HepG2 (cell line): Measurements from ENCODE around the gene C1QTNF5. TPM values are rescaled to one million over a fixed set of nuclear protein-coding genes. Genes with fewer than 3 reads are reported as not detected.
A peak's percentile ranks its signal among the peaks of the same experiment; 100 is the strongest.

ENCODE experiments used
- BORCS8-MEF2B ChIP-seq: sonication (generic); formaldehyde crosslinking; IDR thresholded peaks from 2 replicates; pipeline ENCODE4 v1.8.0; 2022; ENCODE audit warnings: mild to moderate bottlenecking, missing genetic modification reagents
- CREM ChIP-seq, 2 experiments: sonication (generic) in 1 of 2; formaldehyde crosslinking in 1 of 2; IDR thresholded peaks; 2 replicates each; pipeline versions ENCODE4 v1.4.0 to v1.6.1; 2016 to 2020; ENCODE audit warnings: antibody characterized with exemption in 1 of 2, mild to moderate bottlenecking in 1 of 2, missing genetic modification reagents in 1 of 2
- DRAP1 ChIP-seq: IDR thresholded peaks from 2 replicates; pipeline ENCODE4 v1.6.1; 2016; ENCODE audit warnings: missing genetic modification reagents, missing compliant biosample characterization
- HOXA3 ChIP-seq: sonication (generic); formaldehyde crosslinking; IDR thresholded peaks from 2 replicates; pipeline ENCODE4 v1.5.0; 2020; ENCODE audit warnings: missing genetic modification reagents
- MED1 ChIP-seq: sonication (generic); formaldehyde crosslinking; IDR thresholded peaks from 2 replicates; pipeline ENCODE4 v1.4.0; 2020; ENCODE audit warnings: missing genetic modification reagents
- MYC ChIP-seq: sonication (generic); formaldehyde crosslinking; IDR thresholded peaks from 2 replicates; pipeline ENCODE4 v1.9.0; 2021; ENCODE audit warnings: missing genetic modification reagents, borderline replicate concordance
- POLR2AphosphoS5 ChIP-seq: IDR thresholded peaks from 2 replicates; pipeline ENCODE4 v1.6.1; 2012; ENCODE audit warnings: low read depth, low read length
- ZBTB25 ChIP-seq: IDR thresholded peaks from 2 replicates; pipeline ENCODE4 v1.6.1; 2018; ENCODE audit warnings: missing genetic modification reagents
- ZMYM4 ChIP-seq: sonication (generic); formaldehyde crosslinking; IDR thresholded peaks from 2 replicates; pipeline ENCODE4 v1.8.1; 2023; ENCODE audit warnings: mild to moderate bottlenecking, missing genetic modification reagents
- ZNF484 ChIP-seq: sonication (generic); formaldehyde crosslinking; IDR thresholded peaks from 2 replicates; pipeline ENCODE4 v1.5.1; 2020; ENCODE audit warnings: mild to moderate bottlenecking, low read depth, missing genetic modification reagents, borderline replicate concordance
- ZNF512 ChIP-seq: sonication (generic); formaldehyde crosslinking; IDR thresholded peaks from 2 replicates; pipeline ENCODE4 v1.4.0; 2020; ENCODE audit warnings: mild to moderate bottlenecking, missing genetic modification reagents
- ZNF574 ChIP-seq: sonication (generic); formaldehyde crosslinking; IDR thresholded peaks from 2 replicates; pipeline ENCODE4 v1.4.0; 2020; ENCODE audit warnings: missing genetic modification reagents
- ZNF724P ChIP-seq: sonication (generic); formaldehyde crosslinking; IDR thresholded peaks from 2 replicates; pipeline ENCODE4 v1.8.0; 2022; ENCODE audit warnings: missing genetic modification reagents, borderline replicate concordance
- ZNF766 ChIP-seq: sonication (generic); formaldehyde crosslinking; IDR thresholded peaks from 2 replicates; pipeline ENCODE4 v1.5.0; 2020; ENCODE audit warnings: missing genetic modification reagents, borderline replicate concordance
- ZNF777 ChIP-seq: sonication (generic); formaldehyde crosslinking; IDR thresholded peaks from 2 replicates; pipeline ENCODE4 v1.4.0; 2020; ENCODE audit warnings: missing genetic modification reagents
- ZNF781 ChIP-seq: sonication (generic); formaldehyde crosslinking; IDR thresholded peaks from 2 replicates; pipeline ENCODE4 v1.5.1; 2020; ENCODE audit warnings: borderline replicate concordance, mild to moderate bottlenecking, missing genetic modification reagents; ENCODE audit errors: not compliant biosample characterization
- polyA plus RNA-seq, 8 experiments: library from polyadenylated mRNA; depleted of rRNA in 3 of 8; stranded (reverse) in 7 of 8; unstranded in 1 of 8; fragments of >200 nt; fragmentation: Illumina TruSeq in 4 of 8; extraction: Trizol in 4 of 8; gene quantifications; 2 replicates each; pipeline versions ENCODE4 v1.2.1 to v1.2.3, GENCODE V29; 2011 to 2016; ENCODE audit warnings: low read depth in 4 of 8, missing spikeins in 1 of 8, mixed read lengths in 1 of 8; ENCODE audit not compliant: insufficient read depth in 1 of 8
- total RNA-seq, 5 experiments: library from RNA; depleted of rRNA; stranded (reverse); fragments of >200 nt; fragmentation: Illumina TruSeq; extraction: Trizol; gene quantifications; 2 replicates each; pipeline ENCODE4 v1.2.3, GENCODE V29; 2016; ENCODE audit warnings: low read depth in 1 of 5
- TF ChIP-seq, protein P1 (sequence below): sonication (generic); formaldehyde crosslinking; conservative IDR thresholded peaks from 2 replicates; pipeline ENCODE4 v1.4.0; 2020; ENCODE audit warnings: missing genetic modification reagents
- TF ChIP-seq, protein P2 (sequence below): IDR thresholded peaks from 2 replicates; pipeline ENCODE4 v1.6.1; 2012; ENCODE audit warnings: low read depth, low read length, improper control_type of control experiment

The C1QTNF5 gene
- total and polyA plus RNA-seq, 2 of the 13 experiments (the other 11 are each of a cell fraction or from before 2014, with no cell fraction given) = 0.86 to 1.2 TPM

DNA sequence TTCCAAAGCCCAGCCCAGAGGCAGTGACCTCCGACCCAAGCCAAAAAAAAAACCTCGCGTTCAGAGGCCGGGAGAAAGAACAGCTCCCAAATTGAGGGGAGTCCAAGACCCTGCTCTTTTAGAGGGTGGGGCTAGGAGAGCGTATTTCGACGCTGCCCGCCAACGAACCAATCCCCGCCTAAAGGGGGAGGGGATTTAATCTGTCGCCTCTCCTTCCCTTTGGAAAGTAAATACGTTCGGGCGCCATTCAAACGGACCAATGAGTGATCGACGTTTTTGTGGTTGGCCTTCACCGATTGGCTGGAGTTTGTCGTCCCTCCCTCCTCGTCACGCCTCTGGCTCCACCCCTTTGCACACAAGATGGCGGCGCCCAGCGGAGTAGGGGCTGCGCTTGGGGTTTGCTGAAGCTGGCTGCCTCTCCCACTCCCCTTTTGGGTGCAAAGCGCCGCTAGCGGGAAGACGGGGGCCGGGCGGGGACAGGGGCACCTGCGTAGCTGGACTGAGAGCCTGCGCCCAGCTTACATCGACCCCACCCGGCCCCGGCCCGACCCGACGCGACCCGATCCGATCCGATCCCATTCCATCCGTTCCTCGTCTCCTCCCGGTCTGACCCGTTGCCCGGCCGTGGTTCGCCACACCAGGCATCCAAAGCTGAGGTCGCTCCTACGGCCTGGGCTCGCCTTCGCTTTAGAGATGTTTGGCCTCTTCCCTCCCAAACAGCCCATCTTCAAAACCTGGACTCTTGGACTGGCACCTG is 6.3 kb downstream of the C1QTNF5 start, which contains the start of gene RNF26 (continued):
- TF ChIP-seq, protein P1, sequence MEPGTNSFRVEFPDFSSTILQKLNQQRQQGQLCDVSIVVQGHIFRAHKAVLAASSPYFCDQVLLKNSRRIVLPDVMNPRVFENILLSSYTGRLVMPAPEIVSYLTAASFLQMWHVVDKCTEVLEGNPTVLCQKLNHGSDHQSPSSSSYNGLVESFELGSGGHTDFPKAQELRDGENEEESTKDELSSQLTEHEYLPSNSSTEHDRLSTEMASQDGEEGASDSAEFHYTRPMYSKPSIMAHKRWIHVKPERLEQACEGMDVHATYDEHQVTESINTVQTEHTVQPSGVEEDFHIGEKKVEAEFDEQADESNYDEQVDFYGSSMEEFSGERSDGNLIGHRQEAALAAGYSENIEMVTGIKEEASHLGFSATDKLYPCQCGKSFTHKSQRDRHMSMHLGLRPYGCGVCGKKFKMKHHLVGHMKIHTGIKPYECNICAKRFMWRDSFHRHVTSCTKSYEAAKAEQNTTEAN (CRISPR knock-in tag) = peak; percentile 53; the same call in 1 of the 2 replicates
- TF ChIP-seq ZNF766 (CRISPR knock-in tag) (0 out of 2 replicates have a peak, but pooled peaks have one; percentile 65), BORCS8-MEF2B (CRISPR knock-in tag) (peak; percentile 75), ZNF724P (peak; percentile 37; the same call in 1 of the 2 replicates), HOXA3 (CRISPR knock-in tag) (peak; percentile 83), ZMYM4 (CRISPR knock-in tag) (peak; percentile 48; the same call in 1 of the 2 replicates), CREM (IDR thresholded peaks at IDR 0.05) (peak; percentile 90), CREM (CRISPR knock-in tag; IDR thresholded peaks at IDR 0.05) (no peak), DRAP1 (CRISPR knock-in tag) (peak; percentile 82), ZNF574 (CRISPR knock-in tag) (peak; percentile 59), ZNF781 (CRISPR knock-in tag) (no peak), ZNF484 (CRISPR knock-in tag) (no peak), MYC (CRISPR knock-in tag) (peak; percentile 66; the same call in 1 of the 2 replicates), ZNF777 (CRISPR knock-in tag) (peak; percentile 49; the same call in 1 of the 2 replicates), ZBTB25 (CRISPR knock-in tag) (peak; percentile 63; the same call in 1 of the 2 replicates), MED1 (CRISPR knock-in tag) (peak; percentile 47), ZNF512 (no peak), POLR2AphosphoS5 (peak; percentile 83)
- TF ChIP-seq, protein P2, sequence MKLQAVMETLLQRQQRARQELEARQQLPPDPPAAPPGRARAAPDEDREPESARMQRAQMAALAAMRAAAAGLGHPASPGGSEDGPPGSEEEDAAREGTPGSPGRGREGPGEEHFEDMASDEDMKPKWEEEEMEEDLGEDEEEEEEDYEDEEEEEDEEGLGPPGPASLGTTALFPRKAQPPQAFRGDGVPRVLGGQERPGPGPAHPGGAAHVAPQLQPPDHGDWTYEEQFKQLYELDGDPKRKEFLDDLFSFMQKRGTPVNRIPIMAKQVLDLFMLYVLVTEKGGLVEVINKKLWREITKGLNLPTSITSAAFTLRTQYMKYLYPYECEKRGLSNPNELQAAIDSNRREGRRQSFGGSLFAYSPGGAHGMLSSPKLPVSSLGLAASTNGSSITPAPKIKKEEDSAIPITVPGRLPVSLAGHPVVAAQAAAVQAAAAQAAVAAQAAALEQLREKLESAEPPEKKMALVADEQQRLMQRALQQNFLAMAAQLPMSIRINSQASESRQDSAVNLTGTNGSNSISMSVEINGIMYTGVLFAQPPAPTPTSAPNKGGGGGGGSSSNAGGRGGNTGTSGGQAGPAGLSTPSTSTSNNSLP = peak; percentile 15; the same call in 1 of the 2 replicates
